Ramos (cell line): ENCODE data around the gene MSRB3.
"Not testable (repeated sequence)": the region's sequence is repeated elsewhere in the genome, so short reads cannot be mapped to it uniquely, and the experiment has no call there.

Source experiments
- in situ Hi-C: fragments of 300-500 bp; cut with MboI; formaldehyde crosslinking; loops from one replicate; pipeline ENCODE4 v1.14.3; 2022; ENCODE audit warnings: low sequenced_read_pairs; ENCODE audit not compliant: unreplicated experiment

MSRB3 gene

GRCh38 chr12:65444996-65445395 lies 166.5 kb downstream of the MSRB3 start:
- in situ Hi-C loops: no loop called here

GRCh38 chr12:65446901-65447300 lies 168.4 kb downstream of the MSRB3 start:
- in situ Hi-C loops: no loop called here

- in situ Hi-C loops: no loop called here
These were observed 170.9 kb downstream of the MSRB3 start for GRCh38 chr12:65449400-65449799.

GRCh38 chr12:65450625-65451024 lies 172.1 kb downstream of the MSRB3 start:
- in situ Hi-C loops: no loop called here

- in situ Hi-C loops: no loop called here
These were observed 175.8 kb downstream of the MSRB3 start for GRCh38 chr12:65454115-65454787.

GRCh38 chr12:65457341-65457740 lies 178.9 kb downstream of the MSRB3 start:
- in situ Hi-C loops: not testable (repeated sequence)

- in situ Hi-C loops: no loop called here
These were observed 180.2 kb downstream of the MSRB3 start for GRCh38 chr12:65458718-65459117.

GRCh38 chr12:65459545-65459944 lies 181.1 kb downstream of the MSRB3 start:
- in situ Hi-C loops: no loop called here

GRCh38 chr12:65460063-65460462 lies 181.6 kb downstream of the MSRB3 start:
- in situ Hi-C loops: no loop called here

GRCh38 chr12:65461017-65461416 lies 182.5 kb downstream of the MSRB3 start:
- in situ Hi-C loops: no loop called here

GRCh38 chr12:65462484-65462883 lies 184.0 kb downstream of the MSRB3 start:
- in situ Hi-C loops: no loop called here

- in situ Hi-C loops: no loop called here
These were observed 184.6 kb downstream of the MSRB3 start for GRCh38 chr12:65463082-65463481.

GRCh38 chr12:65463611-65464010 lies 185.1 kb downstream of the MSRB3 start:
- in situ Hi-C loops: no loop called here

GRCh38 chr12:65464930-65465329 lies 186.4 kb downstream of the MSRB3 start:
- in situ Hi-C loops: no loop called here

GRCh38 chr12:65465766-65466547 lies 187.5 kb downstream of the MSRB3 start:
- in situ Hi-C loops: no loop called here

- in situ Hi-C loops: no loop called here
These were observed 188.4 kb downstream of the MSRB3 start for GRCh38 chr12:65466911-65467310.

- in situ Hi-C loops: no loop called here
These were observed 191.8 kb downstream of the MSRB3 start for GRCh38 chr12:65470256-65470655.

GRCh38 chr12:65472079-65472478 lies 193.6 kb downstream of the MSRB3 start:
- in situ Hi-C loops: no loop called here

GRCh38 chr12:65474831-65475230 lies 196.3 kb downstream of the MSRB3 start:
- in situ Hi-C loops: no loop called here

- in situ Hi-C loops: no loop called here
These were observed 199.2 kb downstream of the MSRB3 start for GRCh38 chr12:65477721-65478120.

GRCh38 chr12:65483891-65484516 lies 205.5 kb downstream of the MSRB3 start:
- in situ Hi-C loops: not testable (repeated sequence)
